Keratinocyte (primary cell): ENCODE measurements around the gene FDCSP.

Source experiments
- CTCF ChIP-seq, 3 experiments: IDR thresholded peaks in 1 of 3; conservative IDR thresholded peaks in 1 of 3; optimal IDR thresholded peaks in 1 of 3; 2 replicates in 2 of 3; 3 replicates in 1 of 3; pipeline versions ENCODE3 to v1.5.1; 2011; ENCODE audit warnings: low read length in 3 of 3, mild to moderate bottlenecking in 3 of 3, moderate library complexity in 2 of 3, control low read depth in 1 of 3, inconsistent platforms in 1 of 3; ENCODE audit not compliant: insufficient read depth in 2 of 3; ENCODE audit errors: extremely low read depth in 1 of 3
- EZH2 ChIP-seq: IDR thresholded peaks from one replicate; pipeline ENCODE4 v1.6.1; 2012; ENCODE audit warnings: inconsistent platforms, mild to moderate bottlenecking, low read length, moderate library complexity

GRCh38 chr4:70190579-70190978, 35.3 kb upstream of the FDCSP start:
- TF ChIP-seq CTCF (optimal IDR thresholded peaks at IDR 0.05 in 1 of 3, IDR thresholded peaks at IDR 0.05 in 1 of 3, conservative IDR thresholded peaks at IDR 0.05 in 1 of 3; ENCODE audit: extremely low read depth in 1 of 3, insufficient read depth in 2 of 3, low read length in 3 of 3) (no peak), EZH2 (no peak)
